GM23338 (cell line): ENCODE results near the gene WWOX.

Experiments used
- CREB1 ChIP-seq: fragments of 250-450 bp; sonication (Bioruptor Pico); IDR thresholded peaks from 2 replicates; pipeline ENCODE4 v1.5.0; 2020; ENCODE audit warnings: low read depth, mild to moderate bottlenecking, moderate library complexity
- CTCF ChIP-seq, 2 experiments: fragments of 200-600 bp in 1 of 2; sonication (generic) in 1 of 2; conservative IDR thresholded peaks; 2 replicates each; pipeline versions ENCODE4 v1.5.1 to v1.6.1; 2016 to 2017; ENCODE audit warnings: antibody characterized with exemption in 2 of 2, low read depth in 2 of 2, mild to moderate bottlenecking in 2 of 2, moderate library complexity in 1 of 2
- ETS1 ChIP-seq: IDR thresholded peaks from 2 replicates; pipeline ENCODE4 v1.6.1; 2016; ENCODE audit warnings: antibody characterized with exemption
- EZH2 ChIP-seq: fragments of 200-600 bp; sonication (generic); IDR thresholded peaks from one replicate; pipeline ENCODE4 v1.8.0; 2017; ENCODE audit warnings: antibody characterized with exemption, mild to moderate bottlenecking, low read depth; ENCODE audit not compliant: unreplicated experiment
- EZH2phosphoT487 ChIP-seq: fragments of 200-600 bp; sonication (generic); IDR thresholded peaks from one replicate; pipeline ENCODE4 v1.8.1; 2018; ENCODE audit warnings: antibody characterized with exemption; ENCODE audit not compliant: unreplicated experiment
- JUNB ChIP-seq: IDR thresholded peaks from one replicate; pipeline ENCODE4 v1.6.1; 2016; ENCODE audit warnings: antibody characterized with exemption; ENCODE audit not compliant: unreplicated experiment
- NANOG ChIP-seq: IDR thresholded peaks from 2 replicates; pipeline ENCODE4 v1.6.1; 2016; ENCODE audit warnings: antibody characterized with exemption, borderline replicate concordance
- POLR2AphosphoS5 ChIP-seq: IDR thresholded peaks from 2 replicates; pipeline ENCODE4 v1.6.1; 2016; ENCODE audit warnings: antibody characterized with exemption, low read depth
- STAT1 ChIP-seq: IDR thresholded peaks from one replicate; pipeline ENCODE4 v1.6.1; 2016; ENCODE audit warnings: antibody characterized with exemption; ENCODE audit not compliant: unreplicated experiment
- ZNF462 ChIP-seq: fragments of 250-450 bp; sonication (Bioruptor Pico); IDR thresholded peaks from 2 replicates; pipeline ENCODE4 v1.5.0; 2020; ENCODE audit warnings: mild to moderate bottlenecking, moderate library complexity
- TF ChIP-seq, protein P1 (sequence below): IDR thresholded peaks from one replicate; pipeline ENCODE4 v1.6.1; 2018; ENCODE audit warnings: antibody characterized with exemption; ENCODE audit not compliant: unreplicated experiment

GRCh38 chr16:79210607-79211006, 1111.2 kb downstream of the WWOX start:
- TF ChIP-seq POLR2AphosphoS5 = no peak
- TF ChIP-seq CTCF (conservative IDR thresholded peaks at IDR 0.05; ENCODE audit: low read depth in 2 of 2) = no peak
- no peak for TF ChIP-seq EZH2
- TF ChIP-seq, protein P1, sequence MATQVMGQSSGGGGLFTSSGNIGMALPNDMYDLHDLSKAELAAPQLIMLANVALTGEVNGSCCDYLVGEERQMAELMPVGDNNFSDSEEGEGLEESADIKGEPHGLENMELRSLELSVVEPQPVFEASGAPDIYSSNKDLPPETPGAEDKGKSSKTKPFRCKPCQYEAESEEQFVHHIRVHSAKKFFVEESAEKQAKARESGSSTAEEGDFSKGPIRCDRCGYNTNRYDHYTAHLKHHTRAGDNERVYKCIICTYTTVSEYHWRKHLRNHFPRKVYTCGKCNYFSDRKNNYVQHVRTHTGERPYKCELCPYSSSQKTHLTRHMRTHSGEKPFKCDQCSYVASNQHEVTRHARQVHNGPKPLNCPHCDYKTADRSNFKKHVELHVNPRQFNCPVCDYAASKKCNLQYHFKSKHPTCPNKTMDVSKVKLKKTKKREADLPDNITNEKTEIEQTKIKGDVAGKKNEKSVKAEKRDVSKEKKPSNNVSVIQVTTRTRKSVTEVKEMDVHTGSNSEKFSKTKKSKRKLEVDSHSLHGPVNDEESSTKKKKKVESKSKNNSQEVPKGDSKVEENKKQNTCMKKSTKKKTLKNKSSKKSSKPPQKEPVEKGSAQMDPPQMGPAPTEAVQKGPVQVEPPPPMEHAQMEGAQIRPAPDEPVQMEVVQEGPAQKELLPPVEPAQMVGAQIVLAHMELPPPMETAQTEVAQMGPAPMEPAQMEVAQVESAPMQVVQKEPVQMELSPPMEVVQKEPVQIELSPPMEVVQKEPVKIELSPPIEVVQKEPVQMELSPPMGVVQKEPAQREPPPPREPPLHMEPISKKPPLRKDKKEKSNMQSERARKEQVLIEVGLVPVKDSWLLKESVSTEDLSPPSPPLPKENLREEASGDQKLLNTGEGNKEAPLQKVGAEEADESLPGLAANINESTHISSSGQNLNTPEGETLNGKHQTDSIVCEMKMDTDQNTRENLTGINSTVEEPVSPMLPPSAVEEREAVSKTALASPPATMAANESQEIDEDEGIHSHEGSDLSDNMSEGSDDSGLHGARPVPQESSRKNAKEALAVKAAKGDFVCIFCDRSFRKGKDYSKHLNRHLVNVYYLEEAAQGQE = no peak
- no peak for TF ChIP-seq CREB1 (CRISPR knock-in tag)
- TF ChIP-seq ZNF462 (CRISPR knock-in tag) = no peak
- no peak for TF ChIP-seq STAT1
- no peak for TF ChIP-seq EZH2phosphoT487
- no peak for TF ChIP-seq JUNB
- TF ChIP-seq ETS1 = no peak
- no peak for TF ChIP-seq NANOG
